Activated naive CD4-positive, alpha-beta T cell treated with anti-CD3 and anti-CD28 coated beads for 36 hours (primary cell): ENCODE measurements around the gene RNF103. TPM values are rescaled to one million over a fixed set of nuclear protein-coding genes. Genes with fewer than 3 reads are reported as not detected.
A peak's percentile ranks its signal among the peaks of the same experiment; 100 is the strongest.
"Not testable (repeated sequence)": the region's sequence is repeated elsewhere in the genome, so short reads cannot be mapped to it uniquely, and the experiment has no call there.

Source experiments
- CTCF ChIA-PET: fragments of 350-600 bp; sonication (Branson Sonifier 250); formaldehyde crosslinking; loops from one replicate; lab custom pipeline; 2021; ENCODE audit warnings: antibody characterized with exemption; lab: Charles Lee
- DNase-seq: peaks from one replicate; pipeline ENCODE4 v3.0.0-alpha.2; 2020
- H3K27ac Mint-ChIP-seq: one replicate; pipeline ENCODE4 v1.8.0; 2021; ENCODE audit warnings: mild to moderate bottlenecking, mixed read lengths
- H3K27me3 Mint-ChIP-seq: one replicate; pipeline ENCODE4 v1.8.0; 2021; ENCODE audit warnings: low read depth, mixed read lengths
- H3K36me3 Mint-ChIP-seq: one replicate; pipeline ENCODE4 v1.8.0; 2021; ENCODE audit warnings: low read depth, mixed read lengths
- H3K4me1 Mint-ChIP-seq: one replicate; pipeline ENCODE4 v1.8.0; 2021; ENCODE audit warnings: low read depth, mixed read lengths
- H3K4me3 Mint-ChIP-seq: one replicate; pipeline ENCODE4 v1.8.0; 2021; ENCODE audit warnings: mild to moderate bottlenecking, moderate library complexity, mixed read lengths
- H3K9me3 Mint-ChIP-seq: one replicate; pipeline ENCODE4 v1.8.0; 2021; ENCODE audit warnings: mixed read lengths
- intact Hi-C: fragments of 100-400 bp; cut with micrococcal nuclease; formaldehyde crosslinking; loops from one replicate; pipeline ENCODE4 v1.15.1; 2023
- total RNA-seq, 2 experiments: library from RNA; stranded (reverse); gene quantifications; one replicate each; pipeline ENCODE4 v1.2.3, GENCODE V29; 2021

The RNF103 gene
- total RNA-seq = 10 to 100 TPM; 10.7 to 11.8 TPM

- Mint-ChIP-seq H3K27me3 (peaks cover 2% of the 10 kb centered on the region), H3K4me1 (peaks cover 19% of the 10 kb centered on the region), H3K36me3 (peaks cover 7% of the 10 kb centered on the region), H3K9me3 (no peaks in the 10 kb centered on the region), H3K4me3 (peak within 1 kb of the TSS; percentile 92), H3K27ac (peak within 1 kb of the TSS; percentile 93)
- intact Hi-C loops = loop anchor here (1.0 to 10.0 kb wide), 5 partner anchors 39 to 429 kb away; partner anchors contain the start of genes CHMP3, IMMT, KDM3A and MRPL35
- CTCF ChIA-PET = interaction anchor here (1.1 kb wide), 1 partner anchor 14 kb away, joined by 3 read pairs; no protein-coding TSS in a partner anchor
- peak; percentile 94 for DNase-seq
These were observed at the start of gene RNF103 for GRCh38 chr2:86623494-86624266. Gene RNF103 (minus strand): TSS chr2:86623865. CDS start chr2:86622886, 979 bp downstream.

- intact Hi-C loops = no loop called here
- Mint-ChIP-seq H3K4me3 (no peak overlapping the region), H3K36me3 (no peaks in the 10 kb centered on the region), H3K4me1 (no peaks in the 10 kb centered on the region), H3K9me3 (no peaks in the 10 kb centered on the region), H3K27ac (no peak overlapping the region), H3K27me3 (no peaks in the 10 kb centered on the region)
- no peak for DNase-seq
- CTCF ChIA-PET = no interaction called here
These were observed 49.3 kb upstream of the RNF103 start for GRCh38 chr2:86673011-86673410.

- no peak overlapping the region for H3K27ac Mint-ChIP-seq
- H3K27me3 Mint-ChIP-seq = no peaks in the 10 kb centered on the region
- intact Hi-C loops = no loop called here
- CTCF ChIA-PET = no interaction called here
- DNase-seq = no peak
- H3K4me1 Mint-ChIP-seq = no peaks in the 10 kb centered on the region
- no peak overlapping the region for H3K4me3 Mint-ChIP-seq
- peaks cover 2% of the 10 kb centered on the region for H3K9me3 Mint-ChIP-seq
- no peaks in the 10 kb centered on the region for H3K36me3 Mint-ChIP-seq
These were observed 48.4 kb upstream of the RNF103 start for GRCh38 chr2:86672027-86672545.

GRCh38 chr2:86671337-86671981, 47.8 kb upstream of the RNF103 start:
- Mint-ChIP-seq H3K27ac (no peak overlapping the region), H3K36me3 (no peaks in the 10 kb centered on the region), H3K9me3 (peaks cover 2% of the 10 kb centered on the region), H3K4me1 (no peaks in the 10 kb centered on the region), H3K4me3 (no peak overlapping the region), H3K27me3 (no peaks in the 10 kb centered on the region)
- intact Hi-C loops = no loop called here
- no peak for DNase-seq
- CTCF ChIA-PET = no interaction called here

- H3K27ac Mint-ChIP-seq, H3K4me1 Mint-ChIP-seq, H3K4me3 Mint-ChIP-seq, H3K27me3 Mint-ChIP-seq, CTCF ChIA-PET, H3K36me3 Mint-ChIP-seq, H3K9me3 Mint-ChIP-seq, intact Hi-C loops, DNase-seq: not testable (repeated sequence)
These were observed 45.7 kb upstream of the RNF103 start for GRCh38 chr2:86669323-86669722.

GRCh38 chr2:86661333-86661732, 37.7 kb upstream of the RNF103 start:
- H3K4me3 Mint-ChIP-seq = no peak overlapping the region
- H3K27me3 Mint-ChIP-seq = no peaks in the 10 kb centered on the region
- CTCF ChIA-PET = no interaction called here
- peak; percentile 28 for DNase-seq
- peaks cover 2% of the 10 kb centered on the region for H3K36me3 Mint-ChIP-seq
- peaks cover 4% of the 10 kb centered on the region for H3K9me3 Mint-ChIP-seq
- no peaks in the 10 kb centered on the region for H3K4me1 Mint-ChIP-seq
- no peak overlapping the region for H3K27ac Mint-ChIP-seq
- intact Hi-C loops = no loop called here

GRCh38 chr2:86650188-86650587, 26.5 kb upstream of the RNF103 start:
- no peak for DNase-seq
- Mint-ChIP-seq H3K9me3 (peaks cover 17% of the 10 kb centered on the region), H3K27me3 (no peaks in the 10 kb centered on the region), H3K36me3 (peaks cover 6% of the 10 kb centered on the region), H3K4me3 (no peak overlapping the region), H3K27ac (no peak overlapping the region), H3K4me1 (no peaks in the 10 kb centered on the region)
- CTCF ChIA-PET = no interaction called here
- intact Hi-C loops = no loop called here

- intact Hi-C loops = no loop called here
- CTCF ChIA-PET = interaction anchor here (0.6 kb wide), 1 partner anchor 1745 kb away, joined by 4 read pairs; no protein-coding TSS in a partner anchor
- no peak for DNase-seq
- peaks cover 17% of the 10 kb centered on the region for H3K9me3 Mint-ChIP-seq
- no peak overlapping the region for H3K4me3 Mint-ChIP-seq
- peaks cover 4% of the 10 kb centered on the region for H3K27me3 Mint-ChIP-seq
- H3K36me3 Mint-ChIP-seq = peaks cover 6% of the 10 kb centered on the region
- H3K27ac Mint-ChIP-seq = no peak overlapping the region
- H3K4me1 Mint-ChIP-seq = no peaks in the 10 kb centered on the region
These were observed 25.7 kb upstream of the RNF103 start for GRCh38 chr2:86649119-86649947.

GRCh38 chr2:86648681-86649080, 25.0 kb upstream of the RNF103 start:
- Mint-ChIP-seq H3K9me3 (peaks cover 17% of the 10 kb centered on the region), H3K4me3 (no peak overlapping the region), H3K27ac (no peak overlapping the region), H3K27me3 (peaks cover 4% of the 10 kb centered on the region), H3K4me1 (no peaks in the 10 kb centered on the region), H3K36me3 (peaks cover 6% of the 10 kb centered on the region)
- CTCF ChIA-PET = interaction anchor here (0.6 kb wide), 1 partner anchor 1746 kb away, joined by 4 read pairs; no protein-coding TSS in a partner anchor
- intact Hi-C loops = no loop called here
- no peak for DNase-seq

- Mint-ChIP-seq H3K9me3 (peaks cover 17% of the 10 kb centered on the region), H3K4me3 (no peak overlapping the region)
- CTCF ChIA-PET = no interaction called here
These were observed 23.2 kb upstream of the RNF103 start for GRCh38 chr2:86646865-86647264.

GRCh38 chr2:86646329-86646728, 22.7 kb upstream of the RNF103 start:
- intact Hi-C loops = no loop called here
- Mint-ChIP-seq H3K4me1 (no peaks in the 10 kb centered on the region), H3K27ac (no peak overlapping the region), H3K27me3 (peaks cover 4% of the 10 kb centered on the region), H3K4me3 (no peak overlapping the region), H3K36me3 (peaks cover 6% of the 10 kb centered on the region), H3K9me3 (peaks cover 13% of the 10 kb centered on the region)
- CTCF ChIA-PET = no interaction called here
- no peak for DNase-seq

More at GRCh38 chr2:86646865-86647264, 23.2 kb upstream of the RNF103 start:
- Mint-ChIP-seq H3K27ac (no peak overlapping the region), H3K27me3 (peaks cover 4% of the 10 kb centered on the region), H3K4me1 (no peaks in the 10 kb centered on the region), H3K36me3 (peaks cover 6% of the 10 kb centered on the region)
- intact Hi-C loops = no loop called here
- no peak for DNase-seq

GRCh38 chr2:86645752-86646151, 22.1 kb upstream of the RNF103 start:
- H3K36me3 Mint-ChIP-seq = peaks cover 6% of the 10 kb centered on the region
- DNase-seq = no peak
- peaks cover 4% of the 10 kb centered on the region for H3K27me3 Mint-ChIP-seq
- no peak overlapping the region for H3K27ac Mint-ChIP-seq
- H3K9me3 Mint-ChIP-seq = peaks cover 13% of the 10 kb centered on the region
- CTCF ChIA-PET = no interaction called here
- intact Hi-C loops = no loop called here
- no peaks in the 10 kb centered on the region for H3K4me1 Mint-ChIP-seq
- H3K4me3 Mint-ChIP-seq = no peak overlapping the region
